Measurements from ENCODE around the gene KLK14. TPM values are rescaled to one million over a fixed set of nuclear protein-coding genes. Genes with fewer than 3 reads are reported as not detected.

KLK14 gene
- total RNA-seq, 1 donor from 2014 or later = 1.5 TPM

DNA sequence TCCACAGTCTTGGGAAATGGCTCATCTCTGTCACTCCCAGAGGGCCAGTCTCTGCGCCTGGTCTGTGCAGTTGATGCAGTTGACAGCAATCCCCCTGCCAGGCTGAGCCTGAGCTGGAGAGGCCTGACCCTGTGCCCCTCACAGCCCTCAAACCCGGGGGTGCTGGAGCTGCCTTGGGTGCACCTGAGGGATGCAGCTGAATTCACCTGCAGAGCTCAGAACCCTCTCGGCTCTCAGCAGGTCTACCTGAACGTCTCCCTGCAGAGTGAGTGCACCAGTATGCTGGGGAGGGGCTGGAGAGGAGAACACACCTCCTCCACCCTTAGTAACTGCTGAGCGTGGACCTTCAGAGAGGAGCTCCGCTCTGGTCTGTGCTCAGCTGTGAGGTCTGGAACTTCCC, 44.3 kb upstream of the KLK14 start:
- Mint-ChIP-seq H3K27ac (ENCODE audit: unreplicated experiment) (no peak overlapping the region), H3K4me3 (ENCODE audit: unreplicated experiment) (no peak overlapping the region), H3K9me3 (ENCODE audit: unreplicated experiment) (peaks cover 6% of the 10 kb centered on the region), H3K36me3 (ENCODE audit: unreplicated experiment) (no peaks in the 10 kb centered on the region), H3K4me1 (ENCODE audit: low read depth, unreplicated experiment) (peaks cover 17% of the 10 kb centered on the region), H3K27me3 (ENCODE audit: unreplicated experiment) (peaks cover 9% of the 10 kb centered on the region)
- DNase-seq = no peak
- no peak for TF ChIP-seq CTCF (IDR thresholded peaks at IDR 0.05; ENCODE audit: partially characterized antibody, unreplicated experiment)

DNA sequence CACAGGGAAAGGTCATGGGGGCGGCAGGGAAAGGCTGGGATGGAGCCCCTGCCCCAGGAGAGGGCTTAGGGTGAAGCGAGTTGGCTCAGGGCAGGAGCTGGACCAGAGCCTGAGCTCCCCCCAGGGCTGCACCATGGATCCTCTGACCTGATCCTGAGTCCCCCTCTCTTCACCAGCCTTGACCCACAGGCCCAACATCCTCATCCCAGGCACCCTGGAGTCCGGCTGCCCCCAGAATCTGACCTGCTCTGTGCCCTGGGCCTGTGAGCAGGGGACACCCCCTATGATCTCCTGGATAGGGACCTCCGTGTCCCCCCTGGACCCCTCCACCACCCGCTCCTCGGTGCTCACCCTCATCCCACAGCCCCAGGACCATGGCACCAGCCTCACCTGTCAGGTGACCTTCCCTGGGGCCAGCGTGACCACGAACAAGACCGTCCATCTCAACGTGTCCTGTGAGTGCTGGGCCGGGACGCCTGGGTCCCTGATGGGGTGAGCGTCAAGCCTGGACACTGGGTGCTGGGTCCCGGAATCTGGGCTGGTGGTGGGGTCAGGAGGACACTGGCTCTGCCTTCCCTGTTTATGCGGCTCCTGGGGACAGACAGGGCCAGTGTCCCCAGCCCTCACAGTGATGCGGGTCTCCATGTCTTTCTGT, 42.9 kb upstream of the KLK14 start:
- no peak overlapping the region for H3K27ac Mint-ChIP-seq (ENCODE audit: unreplicated experiment)

DNA sequence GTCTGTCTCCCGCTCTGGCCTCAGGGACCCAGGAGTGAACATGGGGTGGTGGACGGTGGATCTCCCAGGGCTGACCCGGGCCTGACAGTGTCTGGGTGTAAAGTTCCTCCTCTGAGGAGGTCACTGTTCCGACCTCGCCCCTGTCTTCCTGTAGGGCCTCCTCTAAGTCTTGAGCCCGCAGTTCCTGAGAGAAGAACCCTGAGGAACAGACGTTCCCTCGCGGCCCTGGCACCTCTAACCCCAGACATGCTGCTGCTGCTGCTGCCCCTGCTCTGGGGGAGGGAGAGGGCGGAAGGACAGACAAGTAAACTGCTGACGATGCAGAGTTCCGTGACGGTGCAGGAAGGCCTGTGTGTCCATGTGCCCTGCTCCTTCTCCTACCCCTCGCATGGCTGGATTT, 42.0 kb upstream of the KLK14 start, which contains the start of gene SIGLEC9:
Gene SIGLEC9 (plus strand): TSS at position 178 of the 400 bp plus-strand sequence. CDS start 69 bp downstream, at position 247.
- H3K27me3 Mint-ChIP-seq (ENCODE audit: unreplicated experiment) = peaks cover 8% of the 10 kb centered on the region
- no peak within 1 kb of the TSS for H3K27ac Mint-ChIP-seq (ENCODE audit: unreplicated experiment)

More for the DNA sequence above, 42.9 kb upstream of the KLK14 start:
- DNase-seq = no peak
- TF ChIP-seq CTCF (IDR thresholded peaks at IDR 0.05; ENCODE audit: partially characterized antibody, unreplicated experiment) = no peak
- Mint-ChIP-seq H3K4me1 (ENCODE audit: low read depth, unreplicated experiment) (peaks cover 10% of the 10 kb centered on the region), H3K36me3 (ENCODE audit: unreplicated experiment) (no peaks in the 10 kb centered on the region), H3K27me3 (ENCODE audit: unreplicated experiment) (peaks cover 9% of the 10 kb centered on the region), H3K4me3 (ENCODE audit: unreplicated experiment) (no peak overlapping the region), H3K9me3 (ENCODE audit: unreplicated experiment) (peaks cover 3% of the 10 kb centered on the region)

DNA sequence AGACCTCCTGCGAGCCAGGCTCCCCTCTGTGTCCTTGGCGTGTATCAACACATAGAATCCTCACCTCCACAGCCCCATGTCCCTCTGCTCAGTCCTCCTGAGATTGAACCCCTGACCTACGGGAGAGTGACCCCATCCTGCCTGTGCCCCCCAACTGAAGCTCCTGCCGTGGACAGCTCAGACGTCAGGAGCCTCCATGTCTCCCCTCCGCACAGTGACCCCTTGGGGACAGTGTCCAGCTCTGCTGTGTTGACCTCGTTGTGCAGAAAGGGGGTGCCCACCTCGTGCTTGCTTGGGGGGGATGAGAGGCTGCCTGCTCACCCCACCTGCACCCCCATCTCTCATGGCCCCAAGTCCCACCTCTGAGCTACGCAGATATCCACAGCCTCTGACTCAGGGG, 41.5 kb upstream of the KLK14 start:
- H3K9me3 Mint-ChIP-seq (ENCODE audit: unreplicated experiment) = peaks cover 2% of the 10 kb centered on the region
- peaks cover 7% of the 10 kb centered on the region for H3K4me1 Mint-ChIP-seq (ENCODE audit: low read depth, unreplicated experiment)
- H3K27me3 Mint-ChIP-seq (ENCODE audit: unreplicated experiment) = peaks cover 7% of the 10 kb centered on the region
- TF ChIP-seq CTCF (IDR thresholded peaks at IDR 0.05; ENCODE audit: partially characterized antibody, unreplicated experiment) = no peak
- H3K27ac Mint-ChIP-seq (ENCODE audit: unreplicated experiment) = no peak overlapping the region
- H3K36me3 Mint-ChIP-seq (ENCODE audit: unreplicated experiment) = no peaks in the 10 kb centered on the region
- H3K4me3 Mint-ChIP-seq (ENCODE audit: unreplicated experiment) = no peak overlapping the region
- no peak for DNase-seq

More for the DNA sequence above, 42.0 kb upstream of the KLK14 start, which contains the start of gene SIGLEC9:
- peaks cover 2% of the 10 kb centered on the region for H3K9me3 Mint-ChIP-seq (ENCODE audit: unreplicated experiment)
- no peaks in the 10 kb centered on the region for H3K36me3 Mint-ChIP-seq (ENCODE audit: unreplicated experiment)
- no peak within 1 kb of the TSS for H3K4me3 Mint-ChIP-seq (ENCODE audit: unreplicated experiment)
- no peak for TF ChIP-seq CTCF (IDR thresholded peaks at IDR 0.05; ENCODE audit: partially characterized antibody, unreplicated experiment)
- H3K4me1 Mint-ChIP-seq (ENCODE audit: low read depth, unreplicated experiment) = peaks cover 7% of the 10 kb centered on the region
- no peak for DNase-seq

GRCh38 chr19:51123802-51124201, 41.1 kb upstream of the KLK14 start:
- no peak overlapping the region for H3K4me3 Mint-ChIP-seq (ENCODE audit: unreplicated experiment)
- no peaks in the 10 kb centered on the region for H3K36me3 Mint-ChIP-seq (ENCODE audit: unreplicated experiment)
- H3K9me3 Mint-ChIP-seq (ENCODE audit: unreplicated experiment) = peaks cover 2% of the 10 kb centered on the region
- no peak for DNase-seq
- H3K27me3 Mint-ChIP-seq (ENCODE audit: unreplicated experiment) = peaks cover 7% of the 10 kb centered on the region
- no peak overlapping the region for H3K27ac Mint-ChIP-seq (ENCODE audit: unreplicated experiment)
- peaks cover 7% of the 10 kb centered on the region for H3K4me1 Mint-ChIP-seq (ENCODE audit: low read depth, unreplicated experiment)
- TF ChIP-seq CTCF (IDR thresholded peaks at IDR 0.05; ENCODE audit: partially characterized antibody, unreplicated experiment) = no peak
